NCI-H748 (cell line): ENCODE measurements around the gene CFAP97D2.
"Not testable (repeated sequence)": the region's sequence is repeated elsewhere in the genome, so short reads cannot be mapped to it uniquely, and the experiment has no call there.

Experiments used
- DNase-seq: peaks from one replicate; lab custom pipeline; 2025; ENCODE audit not compliant: unreplicated experiment; lab: John Stamatoyannopoulos, UW

CFAP97D2 gene

DNA sequence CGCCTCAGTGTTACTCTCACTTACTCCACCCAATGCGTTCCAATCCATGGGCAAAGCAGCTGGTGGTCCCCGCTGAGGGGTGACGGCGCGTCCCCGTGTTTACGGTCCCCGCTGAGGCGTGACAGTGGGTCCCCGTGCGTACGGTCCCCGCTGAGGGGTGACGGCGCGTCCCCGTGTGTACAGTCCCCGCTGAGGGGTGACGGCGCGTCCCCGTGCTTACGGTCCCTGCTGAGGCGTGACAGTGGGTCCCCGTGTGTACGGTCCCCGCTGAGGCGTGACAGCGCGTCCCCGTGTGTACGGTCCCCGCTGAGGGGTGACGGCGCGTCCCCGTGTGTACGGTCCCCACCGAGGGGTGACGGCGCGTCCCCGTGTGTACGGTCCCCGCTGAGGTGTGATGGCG is 19.5 kb downstream of the CFAP97D2 start:
- DNase-seq = no peak

DNA sequence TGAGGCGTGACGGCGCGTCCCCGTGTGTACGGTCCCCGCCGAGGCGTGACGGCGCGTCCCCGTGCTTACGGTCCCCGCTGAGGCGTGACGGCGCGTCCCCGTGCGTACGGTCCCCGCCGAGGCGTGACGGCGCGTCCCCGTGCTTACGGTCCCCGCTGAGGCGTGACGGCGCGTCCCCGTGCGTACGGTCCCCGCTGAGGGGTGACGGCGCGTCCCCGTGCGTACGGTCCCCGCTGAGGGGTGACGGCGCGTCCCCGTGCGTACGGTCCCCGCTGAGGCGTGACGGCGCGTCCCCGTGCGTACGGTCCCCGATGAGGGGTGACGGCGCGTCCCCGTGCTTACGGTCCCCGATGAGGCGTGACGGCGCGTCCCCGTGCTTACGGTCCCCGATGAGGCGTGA is 20.5 kb downstream of the CFAP97D2 start:
- DNase-seq = not testable (repeated sequence)

DNA sequence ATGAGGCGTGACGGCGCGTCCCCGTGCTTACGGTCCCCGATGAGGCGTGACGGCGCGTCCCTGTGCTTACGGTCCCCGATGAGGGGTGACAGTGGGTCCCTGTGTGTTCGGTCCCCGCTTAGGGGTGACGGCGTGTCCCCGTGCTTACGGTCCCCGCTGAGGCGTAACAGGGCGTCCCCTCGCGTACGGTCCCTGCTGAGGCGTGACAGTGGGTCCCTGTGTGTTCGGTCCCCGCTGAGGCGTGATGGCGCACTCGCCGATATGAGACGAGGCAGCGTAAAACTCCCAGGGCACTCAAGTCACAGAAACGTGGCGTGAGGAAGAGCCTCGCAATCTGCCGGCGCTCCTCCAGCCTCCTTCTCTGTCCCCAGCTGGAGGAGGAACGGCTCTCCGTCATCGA is 20.9 kb downstream of the CFAP97D2 start:
- DNase-seq = no peak

DNA sequence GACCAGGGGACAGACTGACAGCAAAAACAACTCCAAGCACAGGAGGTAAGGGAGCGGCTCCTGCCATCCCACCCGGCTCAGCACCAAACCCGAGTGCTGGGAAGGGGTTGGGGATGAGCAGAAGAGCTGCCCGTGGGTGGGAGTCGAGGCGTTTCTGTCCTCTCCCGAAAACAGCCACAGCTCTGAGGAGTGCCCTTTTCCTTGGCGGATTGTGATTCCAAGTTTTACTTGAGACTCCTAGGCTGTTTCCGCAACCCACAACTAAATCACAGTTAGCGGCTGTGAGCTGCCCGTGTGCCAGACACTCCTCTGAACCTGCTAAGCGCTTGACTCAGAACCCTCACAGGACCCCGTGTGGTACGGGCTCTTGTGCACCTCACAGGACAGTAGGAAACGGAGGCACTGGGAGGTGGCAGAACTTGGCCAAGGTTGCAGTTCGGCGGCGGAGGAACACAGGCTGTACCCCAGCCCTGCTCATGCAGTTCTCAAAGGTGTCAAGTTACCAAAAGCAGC is 21.4 kb downstream of the CFAP97D2 start:
- DNase-seq = no peak

DNA sequence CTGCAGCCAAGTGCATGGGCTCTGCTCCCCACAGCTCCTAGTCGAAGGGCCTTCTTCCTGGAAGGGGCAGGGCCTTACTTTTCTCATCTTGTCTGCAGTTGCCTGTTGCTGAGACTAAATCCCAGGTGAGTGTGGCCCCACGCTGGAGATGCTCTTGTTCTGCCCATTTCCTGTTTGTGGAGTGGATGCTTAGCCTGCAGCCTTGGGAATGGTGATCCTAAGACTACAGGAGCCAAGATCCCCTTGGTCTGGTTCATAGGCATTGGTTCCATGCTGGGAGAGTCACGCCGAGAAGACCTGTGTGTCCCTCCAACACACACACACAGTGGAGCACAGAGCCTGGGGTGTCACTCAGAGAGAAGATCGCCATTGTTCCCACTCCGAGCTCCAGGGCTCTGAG is 23.5 kb downstream of the CFAP97D2 start:
- no peak for DNase-seq

DNA sequence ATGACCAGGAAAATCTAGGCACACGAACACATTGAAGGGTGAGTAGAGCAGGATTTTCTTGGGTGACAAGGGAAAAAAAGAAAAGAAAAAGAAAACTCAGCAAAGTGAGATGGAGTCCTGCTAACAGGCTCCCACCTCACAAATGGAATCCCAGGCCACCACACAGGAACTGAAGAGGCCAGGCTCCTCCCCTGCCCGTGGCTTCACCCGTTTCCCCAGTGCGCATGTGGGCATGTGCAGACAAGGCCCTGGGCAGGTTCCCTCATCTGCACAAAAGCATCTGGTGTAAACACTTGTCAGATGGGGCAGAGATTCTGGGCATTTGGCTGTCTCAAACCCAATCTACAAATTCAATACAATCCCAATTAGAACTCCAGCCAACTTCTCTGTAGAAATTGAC is 24.5 kb downstream of the CFAP97D2 start:
- DNase-seq = no peak

DNA sequence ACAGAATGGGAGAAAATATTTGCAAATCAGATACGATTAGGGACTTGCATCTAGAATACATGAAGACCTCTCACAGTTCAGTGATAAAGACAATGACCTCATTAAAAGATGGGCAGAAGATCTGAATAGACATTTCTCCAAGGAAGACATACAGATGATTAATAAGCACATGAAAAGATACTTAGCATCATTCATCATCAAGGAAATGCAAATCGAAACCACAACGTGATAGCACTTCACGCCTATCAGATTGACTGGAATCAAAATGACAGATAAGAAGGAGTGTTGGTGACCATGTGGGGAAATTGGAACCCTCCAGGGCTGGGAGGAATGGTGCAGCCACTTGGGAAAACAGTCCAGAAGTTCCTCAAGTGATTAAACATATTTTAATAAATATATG is 25.8 kb downstream of the CFAP97D2 start:
- DNase-seq = no peak

DNA sequence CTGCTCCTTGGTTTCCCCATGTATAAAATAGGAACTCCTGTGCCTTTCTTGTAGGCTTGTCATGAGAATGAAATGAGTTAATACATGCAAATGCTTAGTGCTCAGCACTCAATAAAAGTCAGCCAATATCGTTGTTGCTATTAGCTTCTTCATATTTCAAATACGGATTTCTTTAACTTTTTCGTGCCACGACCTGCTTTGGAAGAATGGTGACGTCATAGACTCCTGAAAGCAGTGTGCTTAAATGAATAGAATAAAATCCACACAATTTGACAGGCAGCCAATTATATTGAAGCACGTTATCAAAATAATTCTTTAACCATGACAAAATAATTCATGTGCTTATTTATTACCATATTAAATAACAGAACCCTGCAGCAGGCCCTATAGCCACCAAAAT is 29.1 kb downstream of the CFAP97D2 start:
- DNase-seq = no peak

DNA sequence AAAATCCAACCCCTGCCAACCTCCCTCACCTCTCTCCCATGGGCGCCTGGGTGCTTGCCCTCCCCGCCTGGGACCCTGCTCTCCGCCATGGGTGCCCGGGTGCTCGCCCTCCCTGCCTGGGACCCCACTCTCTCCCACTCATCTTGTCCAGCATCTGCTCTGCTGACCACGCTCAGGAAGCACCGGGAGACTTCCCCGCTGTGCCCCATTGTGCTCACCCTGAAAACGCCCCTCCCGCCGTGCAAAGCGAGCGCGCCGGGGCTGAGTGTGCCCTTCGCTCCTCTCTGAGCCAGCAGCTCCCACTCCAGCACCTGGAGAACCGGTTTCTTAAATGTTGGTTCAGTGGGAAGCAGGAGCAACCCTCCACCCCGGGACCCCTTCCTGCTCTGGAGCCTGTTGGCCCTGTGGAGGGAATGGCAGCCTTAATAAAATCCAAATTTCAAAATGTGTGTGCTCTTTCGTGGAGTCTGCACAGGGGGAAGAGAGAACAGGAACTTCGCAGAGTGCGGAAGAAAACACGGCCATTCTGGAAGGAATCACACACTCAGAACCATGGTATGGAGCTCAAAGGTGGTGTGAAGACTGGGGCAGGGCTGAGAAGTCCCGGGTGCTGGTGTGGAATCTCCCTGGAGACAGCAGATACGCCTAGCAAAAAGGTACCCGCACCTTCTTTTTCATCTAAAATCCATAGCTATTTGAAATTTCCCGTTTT is 32.5 kb downstream of the CFAP97D2 start:
- DNase-seq = peak; percentile 51

DNA sequence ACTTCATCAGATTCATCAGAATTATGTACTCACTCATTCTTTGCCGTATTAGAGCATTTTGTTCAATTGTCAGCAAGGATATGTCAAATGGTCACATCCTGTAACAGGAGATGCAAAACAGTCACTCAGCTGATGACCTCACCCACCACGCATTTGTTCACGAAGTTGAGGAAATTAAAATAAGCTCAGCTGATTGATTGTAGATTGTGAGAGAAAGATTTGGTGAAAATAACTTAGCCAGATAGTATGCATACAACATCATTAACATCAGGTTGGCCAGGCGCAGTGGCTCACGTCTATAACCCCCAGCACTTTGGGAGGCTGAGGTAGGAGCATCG is 33.1 kb downstream of the CFAP97D2 start:
- DNase-seq = no peak

DNA sequence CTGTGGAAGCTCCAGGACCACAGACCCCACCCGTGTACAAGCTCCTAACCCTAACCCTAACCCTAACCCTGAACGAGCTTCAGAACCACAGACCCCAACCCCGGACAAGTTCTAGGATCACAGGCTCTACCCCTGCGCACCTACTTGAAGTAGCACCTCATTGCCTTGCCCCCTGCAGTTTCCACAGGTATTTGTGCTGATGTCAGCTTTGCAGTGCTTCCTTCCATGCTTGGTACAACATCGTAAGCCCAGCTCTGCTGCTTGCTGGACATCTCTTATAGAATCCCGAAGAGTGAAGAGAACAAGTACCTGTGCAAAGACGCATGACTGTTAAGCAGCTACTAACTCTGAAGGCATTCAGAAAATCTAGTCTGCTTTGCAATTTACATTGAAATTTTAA is 34.9 kb downstream of the CFAP97D2 start:
- DNase-seq = no peak

DNA sequence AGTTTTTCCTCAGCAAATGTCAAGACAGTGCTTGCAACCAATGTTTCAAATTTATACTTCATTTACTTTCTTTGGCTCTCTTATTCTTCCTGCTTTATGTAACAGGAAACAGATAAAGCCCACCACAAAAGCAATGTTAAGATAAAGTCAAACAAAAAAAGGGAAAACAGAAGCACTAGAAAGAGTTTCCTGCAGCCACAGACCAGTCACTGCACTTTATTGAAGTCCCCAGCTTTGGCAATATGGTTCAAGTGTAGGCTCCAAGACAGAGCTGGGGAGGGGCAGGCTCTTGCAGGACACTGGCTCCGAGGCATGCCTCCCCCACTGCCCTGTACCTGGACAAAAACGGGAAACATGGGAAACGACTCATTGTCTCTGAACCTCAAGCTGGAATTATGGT is 40.3 kb downstream of the CFAP97D2 start:
- DNase-seq = no peak

DNA sequence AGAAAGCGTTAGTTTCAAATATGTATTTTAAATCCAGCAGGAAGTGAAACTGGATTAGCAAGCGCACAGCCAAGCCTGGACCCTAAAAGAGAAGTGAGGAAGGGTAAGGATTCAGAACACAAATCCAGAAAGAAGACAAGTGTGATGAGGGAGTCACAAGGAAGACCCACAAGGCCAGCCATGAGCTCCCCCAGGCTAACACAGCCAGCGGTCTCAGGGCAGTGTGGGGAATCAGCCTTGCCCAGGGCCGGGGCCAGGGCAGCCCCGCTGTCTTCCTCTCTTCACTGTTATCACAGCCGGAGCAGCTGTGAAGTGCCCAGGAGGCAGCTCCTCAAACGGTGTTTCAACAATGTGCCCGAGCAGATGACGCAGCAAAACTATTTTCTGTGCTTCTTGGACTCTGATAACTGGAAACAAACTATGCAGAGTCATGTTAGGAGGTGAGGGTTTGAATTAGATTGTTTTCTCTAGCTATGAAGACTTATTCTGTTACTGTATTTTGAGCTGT is 43.5 kb downstream of the CFAP97D2 start:
- DNase-seq = no peak

DNA sequence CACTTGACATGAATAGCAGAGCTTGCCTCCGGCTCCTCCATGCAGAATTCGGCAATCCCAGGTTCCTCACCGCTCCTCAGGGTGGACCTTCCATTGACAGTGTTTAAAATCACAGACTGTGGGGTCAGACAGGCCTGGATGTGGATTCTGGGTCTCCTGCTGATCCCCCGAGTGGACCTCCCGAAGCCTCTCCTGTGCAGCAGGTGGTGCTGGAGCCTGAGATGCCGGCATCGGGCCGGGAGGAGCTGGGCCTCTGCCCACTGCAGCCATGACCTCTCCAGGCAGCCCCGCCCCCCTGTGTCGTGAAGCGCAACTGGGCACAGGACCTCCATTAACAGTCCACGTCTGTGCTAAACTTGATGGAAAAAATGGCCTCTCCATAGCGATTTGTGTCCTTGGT is 45.1 kb downstream of the CFAP97D2 start:
- DNase-seq = no peak

DNA sequence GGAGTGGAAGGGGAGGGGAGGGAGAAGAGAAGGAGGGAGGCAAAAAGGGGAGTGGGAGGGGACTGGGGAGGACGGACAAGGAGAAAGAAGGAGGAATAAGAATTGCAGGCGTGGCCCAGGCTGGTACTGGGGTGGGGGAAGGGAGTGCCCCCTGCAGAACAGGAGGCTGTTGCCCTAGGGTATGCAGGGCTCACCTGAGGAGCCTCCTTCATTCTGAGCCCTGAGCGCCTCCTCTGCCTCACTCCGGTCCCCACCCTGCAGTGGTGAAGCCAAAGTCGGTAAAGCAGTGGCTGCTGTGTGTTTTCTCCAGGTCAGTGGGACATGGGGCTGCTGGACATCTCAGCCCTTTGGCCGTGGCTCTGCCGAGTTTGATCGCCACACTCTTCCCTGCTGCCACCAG is 46.6 kb downstream of the CFAP97D2 start:
- DNase-seq = no peak

DNA sequence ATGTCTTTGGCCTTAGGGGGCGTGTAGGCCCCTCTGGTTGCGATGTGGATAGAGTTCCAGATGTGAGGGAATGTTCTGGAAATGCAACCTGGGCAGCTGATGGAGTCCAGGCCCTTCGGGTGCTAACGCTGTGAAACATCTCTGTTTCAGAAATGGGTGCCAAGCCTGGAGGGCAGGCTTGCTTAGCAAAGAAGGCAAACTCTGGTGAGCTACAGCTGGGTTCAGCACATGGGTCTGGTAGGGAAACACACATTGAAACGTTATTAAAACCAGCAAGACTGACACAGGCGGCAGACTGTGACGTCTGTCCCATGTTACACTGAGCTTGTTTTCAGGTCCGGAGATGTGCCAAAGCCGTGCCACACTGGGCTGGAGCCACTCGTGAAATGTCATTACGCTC is 47.0 kb downstream of the CFAP97D2 start:
- no peak for DNase-seq

DNA sequence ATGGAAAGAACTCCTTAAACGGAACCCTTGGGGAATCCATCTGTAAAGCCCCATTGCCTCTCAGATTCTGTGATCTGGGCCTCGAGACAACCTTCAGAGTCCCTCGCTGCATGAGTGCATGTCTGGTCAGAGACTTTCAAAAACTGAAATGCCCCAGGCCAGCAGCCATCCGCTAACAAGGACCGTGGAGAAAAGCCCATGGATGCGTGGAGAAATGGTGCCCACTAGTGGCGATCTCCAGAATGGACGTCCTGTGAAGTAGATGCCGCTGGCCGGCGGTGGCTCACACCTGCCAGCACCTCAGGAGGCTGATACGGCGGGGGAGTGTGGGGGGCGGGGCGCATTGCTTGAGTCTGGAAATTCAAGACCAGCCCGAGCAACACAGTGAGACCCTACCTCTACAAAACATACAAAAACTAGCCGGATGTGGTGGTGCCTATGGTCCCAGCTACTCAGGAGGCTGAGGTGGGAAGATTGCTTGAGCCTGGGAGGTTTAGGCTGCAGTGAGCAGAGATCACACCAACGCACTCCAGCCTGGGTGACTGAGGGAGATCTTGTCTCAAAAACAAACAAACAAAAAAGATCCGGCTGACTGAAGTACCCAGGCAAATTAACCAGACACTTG is 47.8 kb downstream of the CFAP97D2 start:
- peak; percentile 82 for DNase-seq

DNA sequence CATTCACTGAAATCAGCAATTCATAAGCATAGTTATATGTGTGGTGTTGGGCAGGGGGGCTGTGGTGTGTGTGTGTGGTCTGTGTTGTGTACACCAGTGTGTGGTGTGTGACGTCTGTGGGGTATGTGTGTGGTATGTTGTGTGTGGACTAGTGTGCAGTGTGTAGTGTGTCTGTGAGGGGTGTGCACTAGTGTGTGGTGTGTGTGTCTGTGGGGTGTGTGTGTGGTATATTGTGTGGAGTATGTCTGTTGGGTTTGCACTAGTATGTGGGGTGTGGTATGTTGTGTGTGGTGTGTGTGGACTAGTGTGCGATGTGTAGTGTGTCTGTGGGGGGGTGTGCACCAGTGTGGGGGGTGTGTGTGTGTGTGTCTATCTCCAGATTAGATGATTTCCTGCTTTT is 48.5 kb downstream of the CFAP97D2 start:
- no peak for DNase-seq

DNA sequence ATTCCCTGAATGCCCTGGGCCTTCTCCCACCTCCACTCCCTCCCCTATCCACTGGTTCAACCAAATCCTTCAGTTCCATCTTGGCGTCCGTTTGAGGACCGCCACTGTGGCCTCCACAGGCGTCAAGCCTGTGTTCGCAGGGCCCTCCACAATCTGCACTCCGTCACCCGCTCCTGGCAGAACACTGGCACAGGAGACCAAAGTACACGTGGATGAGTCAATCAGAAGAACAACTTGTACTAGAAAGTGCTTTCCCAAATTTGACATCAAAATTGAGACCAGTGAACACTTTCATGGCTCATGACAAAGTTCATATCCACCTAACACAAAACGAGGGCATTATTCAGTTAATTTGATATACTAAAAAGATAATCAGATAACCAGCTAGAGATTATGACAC is 49.1 kb downstream of the CFAP97D2 start:
- no peak for DNase-seq

DNA sequence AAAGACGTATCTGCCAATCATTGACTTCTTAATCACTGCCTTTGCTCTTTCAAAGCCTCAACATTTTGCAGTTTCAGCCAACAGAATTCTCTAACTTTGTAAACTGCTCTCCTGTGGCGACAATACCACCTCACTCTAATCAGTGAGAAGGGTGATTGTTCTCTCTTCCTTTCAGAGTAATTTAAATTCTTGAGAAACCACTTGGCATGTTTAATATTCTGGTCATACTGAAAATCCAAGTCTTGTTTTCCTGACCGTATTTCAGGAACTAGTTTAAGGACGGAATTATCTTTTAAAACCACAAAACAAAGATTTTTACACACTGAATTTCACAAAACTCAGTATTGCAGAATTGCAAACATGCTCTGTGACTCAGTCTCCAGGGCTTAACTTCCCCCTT is 50.4 kb downstream of the CFAP97D2 start:
- DNase-seq = no peak

DNA sequence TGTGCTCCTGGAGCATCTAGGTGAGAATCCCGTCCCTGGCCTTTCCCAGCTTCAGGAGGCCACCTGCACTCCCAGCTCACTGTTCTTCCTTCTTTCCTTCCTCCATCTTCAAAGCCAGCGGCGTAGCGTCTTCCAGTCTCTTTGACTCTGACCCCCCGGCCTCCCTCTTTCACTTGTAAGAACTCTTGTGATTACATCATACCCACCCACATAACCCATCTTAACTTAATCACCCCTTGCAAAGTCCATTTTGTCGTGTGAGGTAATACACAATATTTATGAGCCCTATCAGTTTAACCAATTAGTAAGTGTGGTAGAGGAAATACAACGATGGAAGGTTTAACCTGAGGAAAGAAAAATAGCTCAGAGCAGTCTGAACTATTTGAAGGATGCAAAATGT is 51.1 kb downstream of the CFAP97D2 start:
- DNase-seq = no peak

DNA sequence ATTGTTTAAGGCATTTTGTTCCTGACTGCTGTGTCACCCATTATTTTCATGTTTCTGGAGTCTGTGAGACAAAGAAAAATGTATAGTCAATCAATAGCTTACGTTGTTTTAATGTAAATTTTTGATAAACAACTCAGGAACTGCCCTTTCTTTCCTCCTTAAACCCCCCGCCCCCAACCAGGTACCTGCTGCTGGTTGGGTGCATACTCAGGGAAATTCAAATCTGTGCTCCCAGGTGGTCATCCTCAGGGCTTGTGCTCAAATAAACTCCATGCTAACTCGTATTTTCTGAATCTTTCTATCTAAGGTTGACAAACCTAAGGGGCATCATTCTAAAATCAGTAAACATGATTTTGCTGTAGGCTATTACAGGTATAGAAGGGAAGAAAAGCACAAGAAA is 51.5 kb downstream of the CFAP97D2 start:
- DNase-seq = no peak

DNA sequence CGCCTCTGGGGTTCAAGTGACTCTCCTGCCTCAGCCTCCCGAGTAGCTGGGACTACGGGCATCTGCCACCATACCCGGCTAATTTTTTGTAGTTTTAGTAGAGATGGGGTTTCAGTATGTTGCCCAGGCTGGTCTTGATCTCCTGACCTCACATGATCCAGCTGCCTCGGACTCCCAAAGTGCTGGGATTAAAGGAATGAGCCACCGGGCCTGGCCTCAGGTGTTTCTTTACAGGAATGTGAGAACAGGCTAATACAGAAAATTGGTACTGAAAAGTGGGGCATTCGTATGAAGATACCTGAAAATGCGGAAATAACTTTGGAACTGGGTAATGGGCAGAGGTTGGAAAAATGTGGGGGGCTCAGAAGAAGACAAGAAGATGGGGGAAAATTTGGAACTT is 52.8 kb downstream of the CFAP97D2 start:
- DNase-seq = no peak
